RWPE2 (cell line): ENCODE results near the gene APOL1.

ENCODE experiments used
- ATAC-seq: fragments of 200-7000 bp; cut with Tn5 transposase; 3 replicates; pipeline ENCODE4 v1.9.1; 2021; ENCODE audit warnings: low read depth
- DNase-seq: peaks from one replicate; pipeline ENCODE4 v3.0.0-alpha.2; 2020; ENCODE audit warnings: low spot score
- H3K27ac ChIP-seq: fragments of 450-650 bp; 2 replicates; pipeline ENCODE4 v1.5.1; 2017; ENCODE audit warnings: mild to moderate bottlenecking; ENCODE audit not compliant: poor library complexity, severe bottlenecking
- H3K27me3 ChIP-seq: fragments of 250-450 bp; sonication (Bioruptor Pico); 2 replicates; pipeline ENCODE4 v1.5.1; 2021; ENCODE audit warnings: mild to moderate bottlenecking, moderate library complexity; ENCODE audit not compliant: insufficient read depth, poor library complexity, severe bottlenecking
- H3K36me3 ChIP-seq: fragments of 250-450 bp; sonication (Bioruptor Pico); 2 replicates; pipeline ENCODE4 v1.5.1; 2020; ENCODE audit warnings: low read depth, mild to moderate bottlenecking, moderate library complexity
- H3K4me1 ChIP-seq: fragments of 250-450 bp; sonication (Bioruptor Pico); 2 replicates; pipeline ENCODE4 v1.5.1; 2021; ENCODE audit warnings: mild to moderate bottlenecking, moderate library complexity; ENCODE audit not compliant: insufficient read depth, poor library complexity, severe bottlenecking
- H3K4me3 ChIP-seq: fragments of 250-450 bp; sonication (Bioruptor Pico); 2 replicates; pipeline ENCODE4 v1.5.1; 2021; ENCODE audit warnings: mild to moderate bottlenecking, moderate library complexity; ENCODE audit not compliant: severe bottlenecking
- H3K9me3 ChIP-seq: fragments of 250-450 bp; sonication (Bioruptor Pico); 2 replicates; pipeline ENCODE4 v1.5.1; 2021; ENCODE audit warnings: mild to moderate bottlenecking, moderate library complexity; ENCODE audit not compliant: severe bottlenecking
- TF ChIP-seq, protein P1 (sequence below): fragments of 450-650 bp; IDR thresholded peaks from one replicate; pipeline ENCODE4 v1.5.1; 2017; ENCODE audit warnings: mild to moderate bottlenecking, moderate library complexity; ENCODE audit not compliant: poor library complexity, severe bottlenecking

APOL1 gene

DNA sequence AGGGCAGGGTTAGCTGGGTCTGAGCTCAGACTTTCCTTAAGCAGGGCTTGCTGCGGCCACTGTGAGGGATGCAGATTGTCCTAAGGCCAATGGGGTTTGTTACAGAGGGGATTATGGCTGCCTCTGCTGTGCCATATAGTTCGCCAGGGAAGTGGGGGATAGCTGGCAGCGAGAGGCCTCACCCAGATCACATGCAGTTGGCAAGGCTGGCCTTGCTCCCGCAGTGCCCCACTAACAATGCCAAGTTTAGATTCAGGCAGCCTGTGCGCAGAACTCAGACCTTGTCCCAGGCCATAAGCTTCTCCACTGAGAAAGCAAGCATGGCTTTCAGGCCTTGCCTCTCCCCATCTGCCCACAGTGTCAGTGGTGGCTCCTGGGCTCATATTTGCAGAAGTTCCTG is 8.9 kb upstream of the APOL1 start:
- ATAC-seq: no peak
- Histone ChIP-seq H3K27me3 (no peaks in the 10 kb centered on the region), H3K4me3 (no peak overlapping the region), H3K27ac (no peak overlapping the region), H3K36me3 (no peaks in the 10 kb centered on the region), H3K4me1 (no peaks in the 10 kb centered on the region), H3K9me3 (no peaks in the 10 kb centered on the region)
- DNase-seq: peak; percentile 14
- TF ChIP-seq, protein P1, sequence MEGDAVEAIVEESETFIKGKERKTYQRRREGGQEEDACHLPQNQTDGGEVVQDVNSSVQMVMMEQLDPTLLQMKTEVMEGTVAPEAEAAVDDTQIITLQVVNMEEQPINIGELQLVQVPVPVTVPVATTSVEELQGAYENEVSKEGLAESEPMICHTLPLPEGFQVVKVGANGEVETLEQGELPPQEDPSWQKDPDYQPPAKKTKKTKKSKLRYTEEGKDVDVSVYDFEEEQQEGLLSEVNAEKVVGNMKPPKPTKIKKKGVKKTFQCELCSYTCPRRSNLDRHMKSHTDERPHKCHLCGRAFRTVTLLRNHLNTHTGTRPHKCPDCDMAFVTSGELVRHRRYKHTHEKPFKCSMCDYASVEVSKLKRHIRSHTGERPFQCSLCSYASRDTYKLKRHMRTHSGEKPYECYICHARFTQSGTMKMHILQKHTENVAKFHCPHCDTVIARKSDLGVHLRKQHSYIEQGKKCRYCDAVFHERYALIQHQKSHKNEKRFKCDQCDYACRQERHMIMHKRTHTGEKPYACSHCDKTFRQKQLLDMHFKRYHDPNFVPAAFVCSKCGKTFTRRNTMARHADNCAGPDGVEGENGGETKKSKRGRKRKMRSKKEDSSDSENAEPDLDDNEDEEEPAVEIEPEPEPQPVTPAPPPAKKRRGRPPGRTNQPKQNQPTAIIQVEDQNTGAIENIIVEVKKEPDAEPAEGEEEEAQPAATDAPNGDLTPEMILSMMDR: no peak

DNA sequence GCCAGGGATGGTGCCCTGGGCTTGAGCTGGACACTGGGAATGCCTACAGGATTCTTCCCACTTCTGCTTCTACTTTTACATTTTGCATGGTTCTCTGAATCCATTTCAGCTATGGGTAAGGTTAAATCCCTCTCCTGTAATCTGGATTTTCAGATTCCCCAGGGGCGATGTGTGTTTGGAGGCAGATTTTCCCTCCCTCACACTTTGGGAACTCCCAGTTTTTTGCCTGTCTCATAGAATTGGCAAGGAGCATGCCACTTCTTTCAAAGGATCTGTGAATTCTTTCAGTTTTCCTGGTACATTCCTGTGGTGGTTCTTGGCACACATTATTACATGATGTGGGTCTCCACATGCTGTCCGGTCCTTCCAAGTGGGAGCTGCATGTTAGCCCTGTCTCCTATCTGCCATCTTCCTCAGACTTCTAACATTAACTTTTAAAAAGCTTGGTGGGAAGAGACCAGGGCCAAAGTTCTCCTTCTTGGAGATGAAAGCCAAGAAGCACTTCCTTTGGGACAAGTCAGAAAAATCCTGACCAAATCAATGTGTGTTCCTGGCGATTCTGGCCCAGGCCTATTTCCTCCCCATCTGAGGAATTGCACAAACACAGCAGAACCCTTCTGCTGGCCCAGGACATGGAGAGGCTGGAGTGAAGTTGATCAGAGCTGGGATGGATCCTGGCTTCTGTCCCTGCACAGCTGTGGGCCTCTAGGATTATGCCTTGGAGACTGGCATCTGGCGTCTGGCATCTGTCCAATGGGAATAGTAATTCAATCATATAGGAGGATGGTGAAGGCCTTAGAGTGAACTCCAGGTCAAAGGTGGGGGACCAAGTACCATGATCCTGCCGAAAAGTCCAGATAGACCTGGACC is 8.2 kb upstream of the APOL1 start:
- no peak overlapping the region for H3K4me3 ChIP-seq
- DNase-seq: peak; percentile 3

DNA sequence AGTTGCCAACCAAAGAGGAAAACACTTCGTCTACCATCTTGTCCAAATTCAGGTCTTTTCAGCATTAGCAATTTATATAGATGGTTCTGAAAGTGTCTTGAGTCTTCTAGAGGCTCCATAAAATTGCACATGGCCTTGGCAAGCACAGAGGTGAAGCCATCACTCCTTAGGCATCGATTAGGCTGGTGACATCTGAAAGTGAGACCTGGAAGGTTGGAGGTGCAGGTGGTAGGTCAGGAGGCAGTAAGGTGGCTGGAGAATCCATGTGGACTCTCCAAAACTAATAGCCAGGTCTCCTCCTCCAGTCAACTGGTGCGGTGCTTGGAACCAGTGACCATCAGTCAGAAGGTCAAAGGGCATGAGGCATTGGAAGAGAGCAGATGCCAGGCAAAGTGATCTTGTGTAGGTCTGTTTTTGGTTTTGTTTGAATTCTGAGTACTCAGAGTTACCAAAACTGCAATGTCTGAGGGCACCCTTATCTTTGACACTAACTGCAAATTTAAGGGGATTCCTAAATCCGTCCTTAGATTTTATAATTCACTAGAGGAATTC is 7.1 kb upstream of the APOL1 start:
- Histone ChIP-seq H3K4me1 (no peaks in the 10 kb centered on the region), H3K9me3 (no peaks in the 10 kb centered on the region), H3K4me3 (no peak overlapping the region), H3K36me3 (no peaks in the 10 kb centered on the region), H3K27ac (no peak overlapping the region), H3K27me3 (no peaks in the 10 kb centered on the region)
- ATAC-seq (no peak), DNase-seq (no peak)
- TF ChIP-seq, protein P1: no peak

More for the DNA sequence above, 8.2 kb upstream of the APOL1 start:
- no peaks in the 10 kb centered on the region for H3K36me3 ChIP-seq
- no peaks in the 10 kb centered on the region for H3K27me3 ChIP-seq
- TF ChIP-seq, protein P1: no peak
- no peak overlapping the region for H3K27ac ChIP-seq
- no peaks in the 10 kb centered on the region for H3K9me3 ChIP-seq
- no peak for ATAC-seq
- H3K4me1 ChIP-seq: no peaks in the 10 kb centered on the region

DNA sequence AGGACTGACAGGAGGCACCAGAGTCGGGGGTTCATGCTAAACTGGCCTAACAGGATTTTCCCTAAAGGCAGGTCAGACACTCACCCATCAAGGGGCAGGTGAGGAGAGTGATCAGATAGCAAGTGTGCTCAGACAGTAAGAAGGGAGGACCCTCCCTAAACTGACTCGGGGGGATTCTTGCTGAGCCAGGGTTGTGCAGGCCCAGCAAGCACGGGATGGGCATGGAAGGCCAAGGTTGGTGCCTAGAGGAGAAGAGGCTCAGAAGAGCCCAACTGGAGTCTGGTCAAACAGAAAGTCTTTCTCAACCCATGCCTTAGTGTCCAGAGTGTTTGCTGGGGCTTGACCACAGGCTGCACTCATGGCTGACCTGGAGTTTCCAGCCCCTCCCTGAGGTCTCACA is 6.2 kb upstream of the APOL1 start:
- Histone ChIP-seq H3K36me3 (no peaks in the 10 kb centered on the region), H3K4me3 (no peak overlapping the region), H3K27ac (no peak overlapping the region), H3K9me3 (no peaks in the 10 kb centered on the region), H3K27me3 (no peaks in the 10 kb centered on the region), H3K4me1 (no peaks in the 10 kb centered on the region)
- DNase-seq (no peak), ATAC-seq (no peak)
- TF ChIP-seq, protein P1: no peak

DNA sequence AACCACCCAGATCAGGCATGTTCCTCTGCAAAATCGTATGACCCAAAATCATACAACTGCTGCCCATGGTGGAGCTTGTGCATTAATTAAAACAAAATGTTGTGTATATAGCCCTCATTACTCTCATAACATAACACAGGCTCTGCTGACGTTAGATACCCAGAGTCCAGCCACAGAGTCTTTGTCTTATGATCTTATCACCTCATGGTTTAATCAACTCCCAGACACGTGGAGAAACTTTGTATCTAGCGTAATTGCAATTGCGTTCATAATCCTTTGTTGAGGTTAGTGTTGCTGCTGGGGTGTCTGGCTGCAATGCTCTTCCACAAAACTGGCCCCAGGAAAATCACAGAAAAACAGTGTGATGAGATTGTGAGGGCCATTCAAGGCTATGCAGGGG is 5.0 kb upstream of the APOL1 start:
- Histone ChIP-seq H3K36me3 (no peaks in the 10 kb centered on the region), H3K4me3 (no peak overlapping the region), H3K9me3 (no peaks in the 10 kb centered on the region), H3K27me3 (no peaks in the 10 kb centered on the region), H3K4me1 (no peaks in the 10 kb centered on the region), H3K27ac (no peak overlapping the region)
- TF ChIP-seq, protein P1: no peak
- DNase-seq (no peak), ATAC-seq (no peak)
